Measurements from ENCODE around the gene RPLP2.

RPLP2 gene

GRCh38 chr11:773830-774229 is 35.9 kb upstream of the RPLP2 start:
- no peak for DNase-seq (ENCODE audit: low read depth in 3 of 3)

DNA sequence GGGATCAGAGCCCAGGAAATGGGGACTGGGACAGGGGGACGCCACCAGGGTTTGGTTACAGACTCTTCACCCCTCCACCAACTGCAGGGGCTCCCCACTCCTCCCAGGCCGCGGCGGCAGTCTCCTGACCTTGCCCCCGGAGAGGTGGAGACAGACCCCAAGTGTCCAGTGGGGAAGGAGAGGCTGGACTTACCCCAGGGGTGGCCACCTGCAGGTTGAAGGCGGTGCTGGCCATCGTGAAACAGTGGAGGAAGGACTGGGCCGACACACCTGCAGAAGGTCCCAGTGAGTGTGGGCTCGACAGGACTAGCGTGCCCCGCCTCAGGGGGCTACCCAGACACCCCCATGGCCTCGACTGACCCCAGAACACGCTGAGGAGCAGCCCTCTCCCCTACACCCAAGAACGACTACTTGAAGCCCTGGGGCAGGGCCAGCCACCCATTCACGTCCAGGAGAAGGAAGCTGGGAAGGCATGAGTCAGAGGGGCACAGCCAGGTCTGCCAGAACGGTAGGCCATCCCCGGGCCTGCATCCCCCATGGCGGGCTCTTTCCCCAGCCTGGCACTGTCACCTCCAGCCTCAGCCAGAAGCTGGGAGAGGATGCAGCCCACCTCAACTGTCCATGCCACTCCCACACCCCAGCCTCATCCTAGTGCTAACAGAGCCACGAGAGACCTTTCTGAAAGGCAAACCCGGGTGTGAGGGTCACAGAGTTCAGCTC is 34.7 kb upstream of the RPLP2 start:
- DNase-seq (ENCODE audit: low read depth in 3 of 3), result no peak

DNA sequence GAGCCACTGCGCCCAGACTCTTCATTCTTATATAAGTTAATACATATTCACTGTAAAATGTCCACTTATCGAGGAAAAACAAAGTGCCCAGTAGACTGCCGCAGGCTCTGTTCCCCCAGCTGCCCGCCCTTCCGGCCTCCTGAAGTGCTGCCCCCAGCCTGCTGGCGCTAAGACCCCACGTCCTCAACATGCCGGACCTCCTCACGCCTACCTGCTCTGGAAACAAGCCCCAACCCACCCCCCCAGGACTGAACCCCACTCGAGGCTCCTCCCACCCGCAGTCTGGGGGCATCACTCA is 33.6 kb upstream of the RPLP2 start:
- no peak for DNase-seq (ENCODE audit: low read depth in 3 of 3)

- no peak for DNase-seq (ENCODE audit: low read depth in 3 of 3)
Observed at GRCh38 chr11:776561-777287, 33.0 kb upstream of the RPLP2 start.

DNA sequence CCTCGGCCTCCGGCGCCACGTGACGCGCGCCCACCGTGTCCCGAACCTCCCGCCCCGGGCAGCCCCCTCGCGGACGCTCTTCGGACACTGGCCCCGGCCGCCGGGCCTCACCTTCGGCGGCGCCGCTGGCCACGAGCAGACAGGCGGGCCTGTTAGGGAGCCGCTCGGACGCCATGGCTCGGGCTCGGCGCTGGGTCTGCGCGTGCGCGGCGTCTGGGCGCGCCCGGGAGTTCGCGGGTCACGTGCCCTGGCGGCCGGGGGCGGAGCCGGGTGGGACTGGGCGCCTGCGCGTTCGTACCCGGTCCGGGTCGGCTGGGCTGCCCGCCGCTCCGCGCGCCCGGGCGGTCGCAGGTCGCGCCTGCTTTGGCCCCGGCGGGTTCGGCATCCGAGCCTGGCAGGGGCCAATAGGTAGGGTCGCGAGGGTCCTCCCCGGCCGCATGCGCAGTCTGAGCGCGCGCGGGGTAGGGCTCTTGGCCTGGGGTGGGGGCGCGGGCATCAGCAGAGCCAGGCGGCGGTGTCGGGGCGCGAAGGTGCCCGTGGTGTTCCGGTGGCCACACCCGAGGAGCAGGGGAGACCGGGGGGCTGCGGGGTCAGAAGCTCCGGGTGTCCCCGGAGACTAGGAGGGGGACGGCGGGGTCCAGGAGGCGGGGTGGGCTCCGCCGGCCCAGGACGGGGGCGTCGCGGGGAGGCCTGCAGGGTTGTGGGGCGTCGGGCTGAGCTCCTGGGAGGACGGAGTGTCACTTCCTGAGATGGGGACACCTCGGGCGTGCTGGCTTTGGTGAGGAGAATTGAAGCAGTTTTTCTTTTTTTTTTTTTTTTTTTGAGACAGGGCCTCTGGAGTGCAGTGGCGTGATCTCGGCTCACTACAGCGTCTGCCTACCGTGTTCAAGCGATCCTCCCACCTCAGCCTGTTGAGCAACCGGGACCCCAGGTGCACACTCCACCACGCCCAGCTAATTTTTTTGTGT is 32.2 kb upstream of the RPLP2 start, which contains the start of gene GATD1:
Gene GATD1 (minus strand): TSS at position 200 of the 968 bp plus-strand sequence. CDS start 25 bp downstream, at position 175.
- DNase-seq (ENCODE audit: low read depth in 3 of 3), result peak; percentile 87 to 94 (median 93)

- DNase-seq (ENCODE audit: low read depth in 3 of 3), result no peak
Observed at GRCh38 chr11:778976-779954, 30.5 kb upstream of the RPLP2 start.

DNA sequence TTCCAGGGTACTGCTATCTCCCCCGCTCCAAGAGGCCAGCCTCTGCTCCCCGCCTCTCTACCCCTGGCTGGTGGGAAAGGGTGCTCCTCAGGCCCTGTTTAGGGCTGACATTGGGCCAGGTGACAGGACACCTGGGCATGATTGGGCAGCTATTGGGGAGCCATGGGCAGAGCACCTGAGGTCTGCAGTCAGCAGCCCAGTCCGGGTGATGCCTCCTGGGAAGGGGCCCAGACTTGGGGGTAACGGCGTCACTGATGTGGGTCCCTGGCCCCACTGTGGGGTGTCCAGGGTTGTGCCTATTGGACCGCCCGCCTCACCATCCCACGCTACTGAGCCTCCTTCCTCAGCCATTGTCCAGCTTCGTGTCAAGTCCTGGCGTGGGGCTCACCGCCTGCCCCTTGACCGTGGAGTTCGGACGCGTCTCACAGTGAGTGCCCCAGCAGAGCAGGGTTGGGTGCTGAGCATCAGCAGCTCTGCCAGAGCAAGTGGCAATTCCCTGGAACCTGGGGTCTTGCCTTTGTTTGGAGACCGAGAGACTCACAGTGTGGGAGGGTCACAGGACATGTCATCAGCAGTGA is 29.7 kb upstream of the RPLP2 start:
- no peak for DNase-seq (ENCODE audit: low read depth in 3 of 3)

DNA sequence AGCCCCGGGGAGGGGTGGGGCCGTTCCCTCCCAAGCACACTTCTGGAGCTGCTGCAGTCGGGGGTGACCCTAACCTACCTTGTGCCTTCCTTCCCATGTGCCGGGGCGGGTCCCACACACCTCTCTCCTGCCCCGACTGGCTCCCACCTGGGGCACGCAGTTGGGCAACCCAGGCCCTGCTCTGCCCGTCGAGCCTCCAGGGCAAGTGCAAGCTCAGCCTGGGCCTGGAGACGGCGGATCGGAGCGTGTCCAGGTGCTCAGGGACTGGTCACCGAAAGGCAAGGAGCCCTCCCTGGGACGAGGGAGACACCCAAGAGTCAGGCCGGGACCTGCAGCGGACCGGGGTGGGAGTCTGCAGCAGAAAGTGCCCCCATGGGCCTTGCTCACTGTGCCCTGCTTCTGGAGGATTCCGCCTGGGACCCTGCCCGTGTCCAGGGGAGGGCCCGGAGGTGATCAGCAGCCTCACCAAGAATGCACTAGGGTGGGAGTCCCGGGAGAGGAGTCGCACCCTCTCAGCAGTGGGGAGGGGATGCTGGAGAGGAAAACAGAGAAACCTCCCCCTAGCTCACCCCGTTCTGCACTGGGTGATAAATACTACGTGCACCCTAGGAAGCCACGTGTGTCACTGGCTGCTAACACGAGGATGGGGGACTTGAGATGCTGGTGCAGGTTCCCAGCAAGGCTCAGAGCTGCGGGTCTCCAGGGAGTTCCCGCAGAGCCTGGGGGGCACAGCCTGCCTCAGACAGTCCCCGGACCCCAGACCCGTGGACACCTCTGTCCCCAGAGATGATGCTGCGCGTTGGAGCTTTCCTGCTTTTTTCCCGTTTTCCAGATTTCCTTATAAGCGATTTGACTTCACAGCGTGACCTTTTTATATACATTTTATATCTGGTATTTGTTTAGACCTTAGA is 27.2 kb upstream of the RPLP2 start:
- DNase-seq (ENCODE audit: low read depth in 3 of 3), result no peak

DNA sequence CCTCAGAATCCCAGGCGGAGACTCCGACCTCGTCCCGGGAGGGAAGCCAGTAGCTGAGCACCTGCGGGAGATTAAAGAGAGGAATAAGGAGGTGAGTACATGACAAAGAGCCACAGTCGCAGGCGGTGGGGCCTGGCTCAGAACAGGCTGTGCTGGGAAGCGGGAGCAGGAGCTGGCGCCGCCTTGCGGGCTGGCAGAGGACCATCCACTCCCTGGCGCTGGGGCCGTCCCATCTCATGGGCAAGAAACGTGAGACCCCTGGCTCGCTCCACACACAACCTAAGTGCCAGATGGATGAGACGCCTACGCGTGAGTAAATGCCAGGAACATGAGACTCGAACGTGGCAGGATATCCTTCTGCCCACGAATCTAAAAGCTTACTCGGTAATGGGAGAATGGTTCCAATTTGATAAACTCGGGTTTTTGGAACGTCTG is 26.2 kb upstream of the RPLP2 start:
- DNase-seq (ENCODE audit: low read depth in 3 of 3), result no peak

DNA sequence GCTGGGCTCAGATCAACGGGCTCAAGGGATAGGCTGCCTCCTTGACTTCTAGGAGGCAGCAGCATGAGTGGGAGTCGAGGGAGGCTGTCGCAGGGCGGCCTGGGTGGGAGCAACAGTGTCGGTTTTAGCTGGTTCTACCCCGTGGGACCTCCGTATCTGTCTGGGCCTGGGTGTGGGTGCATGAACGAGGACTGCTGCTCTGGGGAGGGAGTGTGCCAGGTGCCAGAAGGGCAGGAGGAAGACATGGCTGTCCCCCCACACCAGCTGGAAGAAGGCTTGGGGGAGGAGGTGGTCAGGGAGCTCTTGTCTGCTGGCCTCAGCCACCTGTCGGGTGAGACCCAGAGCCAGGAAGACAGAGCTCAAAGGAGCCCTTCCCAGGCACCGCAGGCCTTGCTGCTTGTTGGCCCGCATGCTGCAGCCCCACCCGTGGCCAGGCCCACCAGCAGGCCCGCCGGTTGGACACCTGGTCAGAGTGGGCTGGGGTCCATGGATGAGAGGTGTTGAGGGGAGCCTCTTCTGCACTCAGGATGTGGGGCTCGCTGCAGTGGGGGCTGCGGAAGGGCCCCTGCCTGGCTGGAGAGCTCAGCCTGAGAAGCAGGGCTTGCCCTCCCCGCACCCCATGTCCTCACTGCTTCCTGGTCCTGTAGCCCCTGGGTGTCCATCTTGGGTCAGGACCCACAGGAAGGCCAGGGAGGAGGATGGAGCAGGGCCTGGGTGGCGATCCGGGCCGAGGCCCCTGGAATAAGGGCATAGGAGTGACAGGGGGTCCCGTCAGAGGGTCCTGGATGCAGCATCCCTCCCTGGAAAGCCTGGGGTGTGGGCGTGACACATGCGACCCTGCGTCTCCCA is 23.3 kb upstream of the RPLP2 start:
- DNase-seq (ENCODE audit: low read depth in 3 of 3), result no peak

DNA sequence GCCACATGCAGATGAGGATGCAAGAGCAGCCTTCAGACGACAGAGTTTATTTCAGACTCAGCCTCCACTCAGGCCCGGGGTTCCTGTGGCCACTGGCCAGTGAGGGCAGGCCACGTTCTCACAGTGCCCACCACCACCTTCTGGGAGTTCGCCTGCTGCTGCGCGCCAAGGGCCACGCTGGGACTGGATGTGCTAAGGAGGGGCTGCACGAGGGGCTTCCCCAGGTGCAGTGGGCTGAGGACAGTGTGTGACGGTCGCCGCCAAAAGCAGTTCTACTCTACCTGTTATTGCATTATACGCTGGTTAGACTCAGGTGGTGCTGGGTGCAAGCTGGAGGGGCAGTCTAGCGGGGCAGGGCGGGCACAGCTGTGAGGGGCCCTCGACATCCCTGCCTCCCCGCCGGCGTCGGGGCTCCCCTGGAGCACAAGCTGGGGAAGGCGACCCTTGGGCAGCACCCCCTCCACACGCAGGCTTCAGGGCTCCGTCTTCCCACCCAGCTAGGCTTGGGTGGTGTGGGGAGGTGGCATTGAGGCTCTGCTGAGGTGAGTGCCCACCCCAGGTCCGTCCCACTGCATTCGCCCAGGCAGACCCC is 22.6 kb upstream of the RPLP2 start:
- DNase-seq (ENCODE audit: low read depth in 3 of 3), result no peak

DNA sequence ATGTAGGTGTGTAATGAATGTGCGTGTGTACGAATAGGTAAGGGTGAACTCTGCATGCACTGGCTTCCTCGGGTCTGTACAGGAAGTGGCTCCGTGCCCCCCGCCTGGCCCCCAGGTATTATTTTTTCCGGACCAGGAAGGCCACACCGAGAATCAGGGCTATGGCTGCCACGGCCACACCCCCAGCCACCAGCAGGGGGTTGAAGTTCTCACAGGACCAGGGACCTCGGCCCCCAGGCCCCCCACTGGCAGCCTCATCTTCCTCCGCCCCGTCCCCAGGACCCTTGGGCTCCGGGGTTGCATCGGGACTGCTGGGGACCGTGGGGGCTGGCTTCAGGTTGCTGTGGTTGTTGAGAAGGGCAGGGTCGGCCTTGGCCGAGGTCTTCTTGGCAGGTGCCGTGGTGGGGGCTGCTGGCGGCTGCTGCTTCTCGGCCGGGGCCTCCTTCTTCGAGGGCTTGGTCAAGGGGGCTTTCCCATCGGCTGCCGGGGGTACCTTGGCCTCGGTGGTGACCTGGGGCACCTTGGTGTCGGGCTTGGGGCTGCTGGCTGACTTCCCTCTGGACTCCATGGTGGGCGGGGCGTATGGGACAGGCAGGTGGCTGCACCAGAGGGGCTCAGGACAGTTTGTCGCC is 21.6 kb upstream of the RPLP2 start:
- no peak for DNase-seq (ENCODE audit: low read depth in 3 of 3)

- DNase-seq (ENCODE audit: low read depth in 3 of 3), result no peak
Observed at GRCh38 chr11:788953-789940, 20.5 kb upstream of the RPLP2 start.

DNA sequence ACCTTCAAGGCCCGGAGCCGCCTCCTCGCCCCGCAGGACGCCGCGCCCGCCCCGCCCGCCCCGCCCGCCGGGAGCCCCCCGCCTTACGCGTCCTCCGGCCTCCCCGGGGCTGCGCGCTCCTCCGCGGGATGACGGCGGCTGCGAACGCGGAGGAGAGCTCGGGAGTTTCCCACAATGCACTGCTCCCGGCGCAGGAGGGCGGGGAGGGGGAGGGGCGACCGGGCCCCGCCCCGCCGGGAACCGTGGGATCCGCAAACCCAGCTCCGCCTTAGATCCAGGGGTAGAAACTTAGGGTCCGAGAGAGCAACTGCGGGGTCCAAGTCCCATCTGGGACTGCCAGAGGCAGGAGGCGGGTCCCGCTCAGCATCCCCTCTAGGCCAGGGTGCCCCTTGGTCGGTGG is 19.8 kb upstream of the RPLP2 start, which contains the start of gene CEND1:
Gene CEND1 (minus strand): TSS at position 148 of the 400 bp plus-strand sequence. CDS start 1,514 bp downstream, outside the sequence.
- DNase-seq (ENCODE audit: low read depth in 3 of 3), result peak in 1 of 3 experiments; percentile 56

- DNase-seq (ENCODE audit: low read depth in 3 of 3), result no peak
Observed at GRCh38 chr11:790721-791564, 18.8 kb upstream of the RPLP2 start.
